Fibroblast of skin of scalp (primary cell): ENCODE measurements around the gene MR1. TPM values are rescaled to one million over a fixed set of nuclear protein-coding genes. Genes with fewer than 3 reads are reported as not detected.

ENCODE experiments used
- DNase-seq: peaks from one replicate; pipeline ENCODE4 v3.0.0-alpha.2; 2013
- polyA plus RNA-seq, 2 experiments: library from polyadenylated mRNA; unstranded; fragments of 120-200 nt; gene quantifications; one replicate each; pipeline ENCODE4 v1.2.1, GENCODE V29; 2013; ENCODE audit not compliant: insufficient read length in 2 of 2

Gene MR1
- polyA plus RNA-seq (2013, experiment 1 of 2; ENCODE audit: insufficient read length) = 6.6 TPM
- 6.7 TPM for polyA plus RNA-seq (2013, experiment 2 of 2; ENCODE audit: insufficient read length)

- DNase-seq = peak; percentile 86
Observed at GRCh38 chr1:181033799-181034451, at the start of gene MR1. Gene MR1 (plus strand): TSS chr1:181033983. CDS start chr1:181034008, 25 bp downstream.

DNA sequence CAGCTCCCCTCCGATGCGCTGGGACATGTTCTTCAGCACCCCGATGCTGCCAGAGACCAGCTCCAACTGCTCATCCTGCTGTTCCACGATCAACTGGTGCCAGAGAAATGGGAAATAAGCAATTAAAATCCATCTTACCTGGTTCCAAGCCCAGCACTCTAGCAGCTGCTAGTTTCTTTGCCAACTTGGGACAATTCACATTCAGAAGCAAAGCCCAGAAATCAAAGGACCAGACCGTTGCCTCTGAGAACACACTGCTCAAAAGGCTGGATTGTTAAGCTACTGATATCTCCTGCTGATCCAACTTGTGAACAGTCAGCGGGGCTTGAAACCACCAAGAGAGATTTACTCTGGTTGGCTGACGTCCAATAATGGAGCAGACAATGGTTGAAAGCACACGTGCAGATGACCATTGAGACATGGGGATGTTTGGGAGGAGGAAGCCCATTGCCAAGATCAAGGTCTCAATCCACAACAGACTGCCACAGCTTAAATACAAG, 45.5 kb upstream of the MR1 start:
- DNase-seq = no peak

- DNase-seq = no peak
Observed at GRCh38 chr1:180994262-180994661, 39.5 kb upstream of the MR1 start.

DNA sequence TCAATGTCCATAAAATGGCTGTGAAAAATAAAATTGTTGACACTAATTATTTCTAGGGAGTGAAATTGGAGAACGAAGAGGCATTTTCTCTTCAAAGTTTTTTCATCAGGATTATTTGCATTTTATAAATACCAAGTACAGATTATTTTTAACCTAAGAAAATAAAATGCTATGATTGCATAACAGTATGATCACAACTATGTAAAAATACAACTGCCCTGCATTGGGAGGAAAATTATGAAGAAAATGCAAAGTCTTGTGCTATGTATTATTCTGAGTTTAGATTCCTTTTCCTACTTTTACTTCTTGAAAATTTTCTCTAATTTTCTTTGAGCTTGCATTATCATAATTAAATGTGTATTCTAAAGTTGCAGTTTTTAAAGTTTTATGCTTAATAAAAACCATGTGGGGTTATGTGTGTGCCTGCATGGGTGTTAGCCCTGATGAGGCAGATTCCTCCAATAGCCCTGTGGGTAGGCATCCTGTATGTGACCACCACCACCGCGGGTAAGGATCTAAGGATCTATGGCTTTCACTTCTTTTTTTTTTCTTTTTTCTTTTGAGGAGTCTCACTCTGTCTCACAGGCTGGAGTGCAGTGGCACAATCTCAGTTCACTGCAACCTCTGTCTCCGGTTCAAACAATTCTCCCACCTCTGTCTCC, 35.8 kb upstream of the MR1 start:
- peak; percentile 52 for DNase-seq

GRCh38 chr1:181001091-181001780, 32.5 kb upstream of the MR1 start:
- no peak for DNase-seq

DNA sequence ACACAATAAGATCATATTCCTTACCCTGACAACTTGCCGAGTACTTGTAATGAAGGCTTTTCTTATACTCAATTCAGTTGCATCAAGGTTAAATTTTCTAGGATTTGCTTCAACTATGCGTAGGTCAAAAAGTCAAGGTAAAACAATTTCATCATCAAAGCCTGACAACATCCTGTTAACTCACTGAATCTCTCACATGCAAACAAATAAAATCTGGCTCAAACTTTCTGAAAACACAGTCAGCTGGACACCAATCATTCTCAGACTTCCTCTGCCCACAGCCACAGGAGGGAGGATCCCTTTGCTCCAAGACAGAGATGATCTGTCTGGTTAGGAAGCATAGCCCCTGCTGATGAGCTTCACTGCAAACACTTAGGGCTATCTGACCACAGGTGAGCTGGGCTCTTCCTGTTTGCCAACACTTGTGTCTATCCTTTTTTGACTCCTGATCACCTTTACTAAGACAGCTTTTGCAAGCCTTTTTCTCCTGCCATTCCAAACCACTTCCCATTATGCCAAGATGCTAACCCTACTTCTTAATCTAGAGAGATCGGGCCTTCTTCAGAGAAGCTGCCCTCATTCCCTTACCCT, 31.1 kb upstream of the MR1 start:
- no peak for DNase-seq

GRCh38 chr1:181010789-181011188, 23.0 kb upstream of the MR1 start:
- DNase-seq = peak; percentile 85

DNA sequence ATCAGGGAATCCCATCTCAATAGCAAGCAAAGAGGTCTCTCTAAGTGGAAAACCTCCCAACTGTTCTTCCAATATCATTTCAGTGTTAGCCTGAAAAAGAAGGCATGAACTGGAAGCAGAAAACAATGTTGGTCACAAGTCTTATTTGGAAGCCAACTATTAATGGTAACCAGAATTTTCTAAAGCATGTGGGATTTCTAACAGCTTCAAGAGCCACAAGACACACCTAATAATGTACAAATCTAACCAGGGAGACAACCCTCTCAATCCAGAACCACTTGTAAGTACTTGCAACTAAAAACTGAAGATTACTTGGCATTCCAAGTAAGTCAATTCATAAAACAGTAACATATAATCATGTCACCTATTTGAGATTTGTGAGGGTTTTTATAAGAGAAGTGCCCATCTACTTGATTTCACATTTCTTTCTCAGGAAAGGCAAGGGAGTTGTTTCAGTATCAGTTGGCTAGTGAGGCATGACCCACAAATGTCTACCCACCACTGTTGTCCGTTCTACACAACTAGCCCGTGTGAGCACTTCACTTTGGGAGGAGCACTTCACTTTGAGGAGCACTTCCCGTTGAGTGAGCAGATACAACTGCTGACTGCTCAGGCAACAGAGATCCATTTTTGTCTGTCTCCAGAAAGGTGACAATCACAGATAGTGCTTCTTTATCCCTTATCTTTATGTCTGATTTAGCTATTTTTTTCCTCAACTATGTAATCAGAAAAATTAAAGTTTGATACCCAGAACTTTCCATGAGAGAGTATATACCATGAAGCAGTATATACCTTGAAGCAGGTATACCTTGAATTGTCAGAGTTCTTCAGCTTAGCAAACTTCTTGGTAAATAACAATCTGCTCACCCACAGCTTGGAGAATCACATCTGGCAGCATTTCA, 22.2 kb upstream of the MR1 start:
- DNase-seq = no peak

GRCh38 chr1:181012203-181012745, 21.5 kb upstream of the MR1 start:
- DNase-seq = peak; percentile 61

DNA sequence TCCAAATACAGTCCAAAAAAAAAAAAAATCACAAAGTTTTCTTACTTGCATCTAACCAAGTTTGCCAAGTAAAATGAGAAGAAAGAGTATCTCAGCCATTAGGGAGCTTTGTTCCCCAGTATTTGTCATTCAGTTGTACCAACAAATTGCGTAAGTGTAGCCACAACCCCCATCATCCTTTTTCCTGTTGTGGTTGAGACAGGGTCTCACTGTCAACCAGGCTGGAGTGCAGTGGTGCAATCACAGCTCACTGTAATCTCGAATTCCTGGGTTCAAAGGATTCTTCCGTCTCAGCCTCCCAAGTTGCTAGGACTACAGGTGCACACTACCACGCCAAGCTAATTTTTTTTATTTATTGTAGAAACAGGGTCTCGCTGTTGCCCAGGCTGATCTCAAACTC, 20.6 kb upstream of the MR1 start:
- no peak for DNase-seq

DNA sequence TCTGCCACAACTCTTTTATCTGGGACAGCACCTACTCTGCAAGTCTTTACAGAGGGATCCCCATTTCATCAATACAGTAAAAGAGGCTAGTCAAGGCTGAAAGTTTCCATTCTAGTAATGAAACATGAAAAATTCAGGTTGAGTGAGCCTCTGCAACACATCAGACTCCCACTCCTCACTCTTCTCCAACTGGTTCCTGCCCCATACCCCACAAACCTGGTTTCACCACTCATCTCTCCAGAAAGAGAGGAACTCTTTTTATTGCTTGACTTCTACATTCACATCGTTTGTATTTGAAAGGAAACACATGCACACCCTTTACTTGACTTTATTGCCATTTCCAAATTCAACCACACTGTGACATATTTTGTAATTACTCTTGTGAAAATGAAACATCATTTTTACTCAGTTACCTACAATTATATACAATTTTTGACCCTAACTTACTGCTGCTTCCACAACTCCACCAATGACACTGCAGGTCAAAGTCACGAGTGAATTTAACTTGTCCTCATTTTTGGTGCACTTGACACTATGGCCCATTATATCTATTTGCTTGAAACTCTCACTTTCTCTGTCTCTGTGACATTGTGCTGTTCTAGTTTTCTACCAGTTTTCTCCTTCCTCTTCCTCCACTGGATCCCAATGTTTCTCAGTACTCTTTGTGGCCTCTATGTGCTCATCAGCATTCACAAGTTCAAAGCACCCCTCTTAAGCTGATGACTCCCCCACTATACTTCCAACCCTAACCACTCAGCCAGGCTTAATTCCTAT, 19.1 kb upstream of the MR1 start:
- no peak for DNase-seq

DNA sequence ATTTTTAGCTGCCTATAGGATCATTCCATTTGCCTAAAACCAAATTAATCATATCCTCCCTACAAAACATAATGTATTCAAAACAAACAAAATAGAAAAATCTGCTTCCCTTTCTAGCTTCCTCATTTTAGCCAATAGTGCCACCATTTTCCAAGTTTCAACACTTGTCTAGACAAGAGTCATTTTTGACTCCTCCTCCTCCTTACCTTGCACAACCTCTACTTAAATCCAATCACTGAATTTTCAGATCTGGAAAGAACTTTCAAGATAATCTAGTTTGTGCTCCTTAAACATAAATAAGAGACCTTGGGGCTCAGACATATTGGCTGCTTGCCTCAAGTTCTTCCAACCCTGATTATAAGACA, 18.6 kb upstream of the MR1 start:
- DNase-seq = no peak

DNA sequence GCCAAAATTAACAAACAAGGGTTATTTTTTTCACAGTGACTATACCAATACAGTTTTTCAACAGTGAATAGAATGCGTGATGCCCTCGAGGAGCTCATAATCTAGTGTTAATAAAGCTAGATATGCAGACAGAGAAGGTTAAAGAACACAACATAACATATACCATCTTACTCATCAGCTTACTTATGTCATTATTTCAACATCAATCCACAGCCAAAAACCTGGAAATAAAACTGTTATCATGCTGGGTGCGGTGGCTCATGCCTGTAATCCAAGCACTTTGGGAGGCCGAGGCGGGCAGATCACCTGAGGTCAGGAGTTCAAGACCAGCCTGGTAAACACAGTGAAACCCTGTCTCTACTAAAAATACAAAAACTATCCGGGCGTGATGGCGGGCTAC, 17.2 kb upstream of the MR1 start:
- DNase-seq = no peak

DNA sequence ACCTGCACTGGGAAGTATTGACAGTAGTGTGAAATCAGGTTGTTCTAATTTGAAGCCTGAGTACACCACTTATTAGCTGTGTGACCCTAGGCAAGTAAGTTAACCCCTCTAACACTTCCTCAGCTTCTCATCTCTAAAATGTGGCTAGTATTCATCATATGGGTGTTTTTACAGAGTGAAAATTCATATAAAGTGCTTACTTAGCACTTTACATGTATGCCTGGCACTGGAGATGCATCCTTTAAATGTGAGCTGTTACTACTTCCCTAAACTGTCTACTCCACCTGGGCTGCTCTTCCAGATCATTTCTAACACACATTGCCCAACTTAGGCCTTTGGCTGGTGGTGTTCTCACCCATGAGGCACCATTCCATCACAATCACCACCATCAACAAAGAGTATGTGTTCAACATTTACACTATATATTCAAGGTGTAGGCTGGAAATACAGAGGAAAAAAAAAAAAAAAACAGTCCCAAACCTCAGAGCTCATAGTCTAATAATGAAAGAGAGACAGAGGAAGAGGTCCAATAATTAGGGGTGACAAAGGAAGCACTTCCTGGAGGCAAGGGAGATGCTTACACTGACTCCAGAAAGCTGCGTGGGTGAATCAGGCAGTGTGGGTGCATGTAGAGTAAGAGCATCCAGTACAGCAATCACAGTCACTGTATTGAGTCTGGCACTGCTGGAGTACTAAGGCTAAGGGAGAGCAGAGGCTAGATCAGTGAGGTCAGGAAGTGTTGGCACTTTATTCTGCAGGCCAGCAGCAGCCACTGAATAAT, 14.7 kb upstream of the MR1 start:
- no peak for DNase-seq

DNA sequence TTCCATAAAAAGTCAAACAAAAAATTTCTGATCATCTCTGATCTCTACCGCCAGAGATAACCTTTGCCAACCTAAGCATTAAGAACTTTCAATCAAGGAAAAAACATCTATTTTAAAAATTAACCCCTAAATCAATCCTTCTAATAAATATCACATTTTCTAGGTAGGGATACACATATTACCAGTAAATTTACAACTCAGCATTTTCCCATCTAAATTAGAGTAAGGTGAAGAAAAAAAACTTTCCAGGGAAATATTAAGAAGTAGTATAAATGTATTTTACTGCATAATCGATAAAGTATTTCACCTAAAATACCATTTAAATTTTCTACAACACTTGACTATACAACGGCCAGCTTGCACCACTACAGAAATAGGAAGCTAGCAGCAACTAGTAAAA, 12.6 kb upstream of the MR1 start:
- no peak for DNase-seq

- DNase-seq = peak; percentile 69
Observed at GRCh38 chr1:181021811-181022434, 11.9 kb upstream of the MR1 start.

GRCh38 chr1:181023265-181024057, 10.3 kb upstream of the MR1 start:
- no peak for DNase-seq

GRCh38 chr1:181028196-181028595, 5.6 kb upstream of the MR1 start:
- peak; percentile 85 for DNase-seq

GRCh38 chr1:181028615-181029014, 5.2 kb upstream of the MR1 start:
- no peak for DNase-seq
